Dedifferentiated amniotic fluid mesenchymal stem cell (primary cell): ENCODE measurements around the gene UGCG.
"Not testable (repeated sequence)": the region's sequence is repeated elsewhere in the genome, so short reads cannot be mapped to it uniquely, and the experiment has no call there.

Experiments used
- DNase-seq: peaks from one replicate; pipeline ENCODE4 v3.0.0-alpha.2; 2016; ENCODE audit errors: extremely low spot score

Gene UGCG

GRCh38 chr9:111890867-111891266 is 5.7 kb upstream of the UGCG start:
- DNase-seq = not testable (repeated sequence)

- DNase-seq = no peak
These were observed 4.6 kb upstream of the UGCG start for GRCh38 chr9:111891910-111892499.

GRCh38 chr9:111896942-111897600 is 457 bp downstream of the UGCG start:
- no peak for DNase-seq

DNA sequence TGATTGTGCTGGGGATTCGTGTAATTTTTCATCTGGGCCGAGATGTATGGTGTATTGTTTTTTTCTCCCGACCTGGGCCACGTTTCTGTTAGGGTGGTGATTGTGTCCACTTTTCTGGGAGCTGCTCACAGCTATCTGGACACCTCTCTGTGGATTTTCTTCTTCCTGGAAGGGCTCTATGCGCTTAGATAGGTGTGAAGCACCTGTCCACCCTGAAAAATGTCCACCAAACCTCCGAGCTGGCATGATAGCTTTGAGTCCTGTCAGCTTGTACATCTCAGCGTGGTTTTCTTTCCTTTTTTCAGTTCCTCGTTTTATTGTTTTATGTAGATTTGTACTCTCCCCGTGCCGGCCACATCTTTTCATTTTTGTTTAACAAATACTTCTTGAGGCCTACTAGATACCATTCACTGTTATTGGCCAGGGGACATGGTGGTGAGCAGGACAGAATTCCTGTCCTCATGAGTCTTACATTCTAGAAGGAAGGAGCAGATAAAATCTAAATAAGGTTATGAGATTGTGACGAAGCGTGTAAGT is 1.1 kb downstream of the UGCG start:
- peak; percentile 34 for DNase-seq

- no peak for DNase-seq
These were observed 1.9 kb downstream of the UGCG start for GRCh38 chr9:111898331-111899096.

- no peak for DNase-seq
These were observed 3.7 kb downstream of the UGCG start for GRCh38 chr9:111900151-111900857.

DNA sequence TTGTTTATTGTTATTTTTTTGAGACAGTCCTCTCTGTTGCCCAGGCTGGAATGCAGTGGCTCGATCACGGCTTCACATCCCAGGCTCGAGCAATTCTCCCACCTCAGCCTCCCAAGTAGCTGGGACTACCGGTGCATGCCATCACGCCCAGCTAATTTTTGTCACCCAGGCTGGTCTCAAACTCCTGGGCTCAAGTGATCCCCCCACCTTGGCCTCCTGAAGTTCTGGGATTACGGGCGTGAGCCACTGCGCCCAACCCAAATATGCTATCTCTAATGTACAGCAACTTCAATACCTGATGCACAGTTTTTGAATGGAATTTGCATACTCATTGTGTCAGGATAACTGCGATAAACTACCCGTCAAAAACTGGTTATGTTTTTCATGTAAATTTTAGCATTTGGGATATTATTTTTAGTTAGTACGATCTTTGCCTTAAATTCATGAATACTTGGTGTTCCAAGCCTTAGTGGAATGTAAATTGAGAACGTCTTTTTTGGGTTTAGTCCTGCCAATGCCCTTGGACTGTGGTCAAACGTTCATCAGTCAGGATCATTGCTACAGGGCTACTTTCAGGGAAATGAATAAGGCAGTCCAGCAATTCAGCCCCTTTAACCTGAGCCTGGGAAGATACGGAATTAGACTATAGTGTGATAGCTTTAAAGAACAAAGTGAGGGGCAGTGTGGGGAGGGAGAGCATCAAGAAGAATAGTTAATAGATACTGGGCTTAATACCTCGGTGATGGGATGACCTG is 4.4 kb downstream of the UGCG start:
- DNase-seq = no peak

DNA sequence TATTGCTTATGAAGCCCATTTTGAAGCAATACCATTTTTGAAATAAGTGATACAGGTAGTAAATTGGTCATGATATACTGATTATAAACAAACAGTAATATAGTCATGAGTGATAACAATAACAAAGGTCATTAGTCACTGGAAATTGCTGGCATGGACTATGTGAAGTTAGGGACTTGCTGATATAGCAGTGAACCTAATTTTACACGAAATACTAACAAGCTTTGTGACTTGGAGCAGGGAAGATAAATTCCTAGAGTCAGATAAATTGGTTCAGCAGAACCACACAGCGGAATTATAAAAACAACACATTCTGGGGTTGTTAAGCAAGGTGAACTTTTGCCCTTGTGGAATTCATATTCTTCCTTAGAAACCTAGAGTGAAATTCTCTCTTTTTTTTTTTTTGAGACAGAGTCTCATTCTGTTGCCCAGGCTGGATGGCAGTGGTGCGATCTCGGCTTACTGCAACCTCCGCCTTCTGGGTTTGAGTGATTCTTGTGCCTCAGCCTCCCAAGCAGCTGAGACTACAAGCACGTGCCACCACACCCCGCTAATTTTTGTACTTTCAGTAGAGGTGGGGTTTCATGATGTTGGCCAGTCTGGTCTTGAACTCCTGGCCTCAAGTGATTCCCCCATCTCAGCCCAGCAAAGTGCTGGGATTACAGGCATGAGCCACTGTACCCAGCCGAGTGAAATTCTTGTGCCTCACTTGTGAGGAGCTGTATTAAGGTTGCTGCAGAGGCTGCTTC is 6.0 kb downstream of the UGCG start:
- DNase-seq = no peak

DNA sequence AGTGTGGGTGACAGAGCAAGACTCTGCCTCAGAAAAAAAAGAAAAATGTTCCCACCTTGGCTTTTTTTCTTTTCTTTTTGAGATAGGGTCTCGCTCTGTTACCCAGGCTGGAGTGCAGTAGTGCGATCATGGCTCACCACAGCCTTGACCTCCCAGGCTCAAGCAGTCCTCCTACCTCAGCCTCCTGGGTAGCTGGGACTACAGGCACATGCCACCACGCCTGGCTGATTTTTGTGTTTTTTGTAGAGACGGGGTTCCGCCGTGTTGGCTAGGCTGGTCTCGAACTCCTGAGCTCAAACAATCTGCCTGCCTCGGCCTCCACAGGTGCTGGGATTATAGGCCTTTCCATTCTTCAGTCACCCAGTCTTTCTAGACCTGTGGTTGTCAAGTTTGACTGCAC is 6.9 kb downstream of the UGCG start:
- DNase-seq = not testable (repeated sequence)

GRCh38 chr9:111904026-111904425 is 7.4 kb downstream of the UGCG start:
- no peak for DNase-seq

DNA sequence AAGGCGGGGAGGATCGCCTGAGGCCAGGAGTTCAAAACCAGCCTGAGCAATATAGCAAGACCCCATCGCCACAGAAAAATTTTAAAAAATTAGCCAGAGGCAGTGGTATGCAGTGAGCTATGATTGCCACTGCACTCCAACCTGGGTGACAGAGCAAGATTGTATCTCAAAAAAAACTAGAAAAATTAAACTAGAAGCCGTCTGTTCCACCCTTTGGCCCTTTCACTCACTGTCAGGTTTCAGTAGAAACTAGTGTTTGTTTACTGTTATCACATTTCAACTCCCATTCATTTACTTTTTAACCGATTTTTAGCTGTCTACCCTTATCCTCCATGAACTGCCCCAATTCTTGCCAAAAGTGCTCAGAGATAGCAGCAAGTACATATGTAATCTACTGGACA is 8.3 kb downstream of the UGCG start:
- no peak for DNase-seq

DNA sequence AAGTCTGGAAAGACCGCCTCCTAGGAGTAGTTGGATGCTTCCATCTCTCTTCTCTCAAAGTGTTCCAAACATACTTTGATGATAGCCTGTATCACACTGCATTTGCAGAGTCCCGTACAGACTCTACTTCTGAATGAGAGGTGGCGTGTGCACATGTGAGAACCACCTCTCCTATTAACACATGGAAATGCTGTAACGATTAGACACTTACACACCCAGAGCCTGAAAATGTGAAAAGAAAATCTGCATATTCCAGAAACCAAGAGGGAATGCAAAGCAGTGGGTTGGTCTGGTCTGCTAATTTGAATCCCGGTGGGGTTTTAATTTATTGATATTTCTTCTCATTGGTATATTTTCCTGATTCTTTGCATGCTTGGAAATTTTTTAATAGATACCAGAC is 10.5 kb downstream of the UGCG start:
- no peak for DNase-seq

GRCh38 chr9:111909444-111909843 is 12.8 kb downstream of the UGCG start:
- DNase-seq = no peak

DNA sequence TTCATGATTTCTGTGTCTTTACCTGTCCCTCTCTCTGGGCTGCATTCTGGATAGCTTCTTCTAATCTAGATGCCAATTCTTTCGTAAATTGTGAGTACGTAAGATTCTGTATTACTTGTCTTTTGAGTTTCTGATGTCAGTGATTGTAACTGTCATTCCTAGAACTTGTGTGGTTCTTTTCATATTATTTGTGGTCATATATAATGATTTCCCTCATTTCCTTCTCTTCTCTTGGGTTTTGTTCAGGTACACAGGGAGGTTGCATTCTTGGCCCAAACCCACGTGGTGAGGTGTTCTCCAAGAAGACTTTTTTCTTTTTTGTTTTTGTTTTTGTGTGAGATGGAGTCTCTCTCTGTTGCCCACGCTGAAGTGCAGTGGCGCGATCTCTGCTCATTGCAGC is 13.8 kb downstream of the UGCG start:
- DNase-seq = no peak

DNA sequence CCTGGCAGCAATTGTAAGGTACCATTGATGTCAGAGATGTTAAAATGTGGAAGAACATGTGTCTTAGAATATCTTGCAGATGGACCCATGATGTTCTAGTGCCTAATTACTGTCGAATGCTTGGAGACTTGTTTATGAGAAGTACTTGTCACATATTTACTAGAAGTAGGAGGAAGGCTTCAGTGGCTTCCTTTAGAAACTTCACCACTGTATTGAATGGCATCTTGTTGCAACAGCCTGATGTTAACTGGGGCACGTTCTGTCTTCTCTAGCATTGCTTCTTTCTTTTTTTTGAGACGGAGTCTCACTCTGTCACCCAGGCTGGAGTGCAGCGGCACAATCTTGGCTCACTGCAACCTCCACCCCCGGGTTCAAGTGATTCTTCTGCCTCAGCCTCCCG is 16.5 kb downstream of the UGCG start:
- no peak for DNase-seq

DNA sequence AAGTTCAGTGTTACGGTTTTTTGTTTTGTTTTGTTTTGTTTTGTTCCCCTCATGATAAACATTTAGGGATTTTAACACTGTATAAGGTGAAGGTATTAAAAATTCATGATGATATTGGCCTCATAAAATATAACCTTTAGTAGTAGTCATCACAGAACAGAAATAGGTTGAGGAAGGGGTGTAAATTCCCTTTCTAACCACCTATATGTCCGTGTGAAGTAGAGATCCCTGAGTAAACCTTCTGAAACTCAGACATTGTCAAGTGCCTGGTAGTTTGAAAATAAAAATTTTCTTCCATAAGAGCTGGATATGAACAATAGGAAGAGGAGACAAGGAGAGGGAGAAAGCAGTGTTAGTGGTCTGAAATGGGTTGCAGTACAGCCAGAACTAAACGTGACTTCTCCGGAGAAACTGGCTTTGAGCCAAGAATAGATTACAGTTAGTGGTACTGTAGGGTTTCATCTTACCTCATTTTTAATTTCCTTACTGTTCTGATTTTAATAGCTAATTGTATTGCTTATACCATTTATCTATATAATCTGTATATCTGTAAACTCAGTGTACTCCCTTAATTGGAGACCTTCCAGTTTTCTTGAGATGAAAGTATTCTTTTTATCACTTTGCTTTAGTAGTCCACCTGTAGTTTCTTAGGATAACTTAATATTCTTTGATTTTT is 18.3 kb downstream of the UGCG start:
- no peak for DNase-seq

GRCh38 chr9:111915425-111915758 is 18.8 kb downstream of the UGCG start:
- no peak for DNase-seq

GRCh38 chr9:111916234-111916645 is 19.6 kb downstream of the UGCG start:
- no peak for DNase-seq

GRCh38 chr9:111917201-111917600 is 20.6 kb downstream of the UGCG start:
- no peak for DNase-seq

- DNase-seq = no peak
These were observed 21.4 kb downstream of the UGCG start for GRCh38 chr9:111917980-111918379.
